HG02642 (cell line): ENCODE results near the gene APOC3.
A peak's percentile ranks its signal among the peaks of the same experiment; 100 is the strongest.

ENCODE experiments used
- ATAC-seq: cut with Tn5 transposase; IDR thresholded peaks from one replicate; pipeline ENCODE4 v1.9.1; 2021; ENCODE audit warnings: mild to moderate bottlenecking; ENCODE audit not compliant: unreplicated experiment, poor library complexity

The APOC3 gene

DNA sequence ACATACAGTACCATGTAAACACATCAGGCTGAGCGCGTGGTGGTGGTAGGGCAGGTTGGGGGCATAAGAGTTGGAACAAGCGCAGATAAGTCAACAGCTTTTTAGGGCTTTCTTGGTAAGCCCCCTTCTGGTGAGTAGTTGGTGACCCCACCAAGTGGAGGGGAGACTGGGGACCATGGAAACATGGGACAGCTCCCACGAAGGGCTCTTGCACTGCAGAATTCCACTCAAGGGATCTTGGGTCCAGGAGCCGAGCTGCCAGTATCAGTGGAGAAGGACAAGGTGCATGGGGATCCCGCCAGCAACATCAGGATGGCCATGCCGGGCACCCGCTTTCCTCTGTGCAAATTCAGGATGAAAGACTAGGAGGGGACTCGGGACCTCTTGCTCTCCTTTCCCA lies 14.0 kb downstream of the APOC3 start:
- ATAC-seq: no peak

DNA sequence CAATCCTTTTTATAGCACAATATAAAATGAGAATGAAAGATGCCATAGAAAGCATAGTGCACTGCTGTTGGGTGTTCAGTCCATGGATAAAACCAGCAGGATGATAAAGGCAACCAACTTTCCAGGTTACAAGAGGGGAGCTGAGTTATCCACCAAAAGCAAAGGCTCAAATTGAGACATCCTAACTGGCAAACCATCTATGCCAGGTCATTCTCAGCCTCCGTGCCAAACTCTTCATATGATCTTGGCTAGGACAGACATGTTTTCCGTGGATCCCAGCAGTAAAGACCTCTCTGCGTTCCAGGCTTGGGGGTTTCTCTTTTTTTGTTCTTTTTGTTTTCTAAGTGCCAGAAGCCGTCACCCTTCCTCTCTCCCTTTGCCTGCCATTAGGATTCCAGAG lies 15.0 kb downstream of the APOC3 start:
- no peak for ATAC-seq

DNA sequence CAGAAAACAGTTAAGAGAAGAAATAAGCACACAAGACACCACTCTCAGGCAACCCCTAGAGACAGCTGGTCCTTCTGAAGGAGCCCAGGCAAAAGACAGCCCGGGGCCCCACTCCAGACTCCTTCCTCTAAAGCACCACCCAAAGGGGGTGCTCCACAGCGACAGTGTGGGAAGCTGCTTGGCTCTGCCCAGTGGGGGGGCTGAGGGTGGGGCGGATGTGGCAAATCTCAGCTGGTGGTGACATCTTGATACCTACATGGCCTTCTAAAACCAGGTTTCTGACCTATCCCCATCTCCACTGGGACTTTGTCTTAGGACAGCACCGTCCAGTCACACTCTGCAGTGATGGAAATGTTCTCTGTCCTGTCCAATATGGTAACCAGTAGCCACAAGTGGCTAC lies 17.9 kb downstream of the APOC3 start:
- ATAC-seq: no peak

DNA sequence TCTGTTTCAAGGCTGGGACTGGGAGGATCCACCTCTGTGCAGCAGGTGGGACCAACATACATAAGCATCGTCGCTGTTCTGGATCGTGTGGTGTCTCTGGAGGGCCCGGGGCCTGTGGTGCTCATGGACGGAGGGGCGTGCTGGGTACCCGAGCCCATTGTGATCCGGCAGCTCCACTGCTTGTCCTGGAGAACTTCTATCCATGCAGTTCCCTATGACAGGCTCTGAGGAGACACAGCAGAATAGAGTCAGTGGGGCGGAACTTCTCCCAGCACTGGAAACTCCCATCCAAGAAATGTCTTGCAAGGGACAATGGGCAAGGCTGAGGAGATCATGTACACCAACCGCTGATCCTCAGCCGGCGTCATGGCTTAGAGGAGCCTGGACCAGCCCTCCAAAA lies 19.4 kb downstream of the APOC3 start:
- no peak for ATAC-seq

DNA sequence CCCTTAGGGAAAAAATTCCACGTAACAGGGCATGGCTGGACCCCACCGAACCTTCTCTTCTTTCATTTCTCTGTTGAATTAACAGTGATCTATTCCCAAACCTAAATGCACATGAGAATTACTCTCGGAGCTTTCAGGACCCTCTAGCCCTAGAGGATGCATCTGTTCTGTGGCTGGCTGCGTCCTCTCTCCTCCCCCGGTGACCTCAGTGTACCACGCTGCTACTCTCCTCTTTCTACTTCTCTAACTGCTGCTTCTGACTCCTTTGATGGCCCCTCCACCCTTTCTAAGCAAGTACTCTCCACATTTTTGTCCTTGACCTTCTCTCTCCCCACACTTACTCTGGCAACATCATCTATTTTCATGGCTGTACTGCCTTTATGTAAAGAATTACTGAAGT lies 19.8 kb downstream of the APOC3 start:
- ATAC-seq: no peak

DNA sequence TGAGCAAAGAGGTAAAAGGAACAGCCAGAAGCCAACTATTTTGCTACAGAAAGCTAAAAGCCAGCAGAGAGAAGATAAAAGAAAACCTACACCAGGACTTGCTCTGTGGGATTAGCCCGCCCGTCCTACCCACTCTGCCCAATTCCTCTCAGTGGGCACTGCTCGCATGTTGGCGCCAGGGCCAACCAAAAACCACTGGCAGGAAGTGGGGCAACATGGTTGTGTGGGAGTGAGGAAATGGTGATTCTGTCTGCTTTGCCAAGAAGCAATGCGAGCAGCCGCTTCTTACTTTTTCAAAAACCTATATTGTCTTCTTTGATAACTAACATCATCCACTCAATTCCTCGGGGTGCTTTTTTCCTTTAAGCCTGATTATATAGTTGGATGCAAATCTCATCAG lies 21.9 kb downstream of the APOC3 start:
- ATAC-seq: no peak

DNA sequence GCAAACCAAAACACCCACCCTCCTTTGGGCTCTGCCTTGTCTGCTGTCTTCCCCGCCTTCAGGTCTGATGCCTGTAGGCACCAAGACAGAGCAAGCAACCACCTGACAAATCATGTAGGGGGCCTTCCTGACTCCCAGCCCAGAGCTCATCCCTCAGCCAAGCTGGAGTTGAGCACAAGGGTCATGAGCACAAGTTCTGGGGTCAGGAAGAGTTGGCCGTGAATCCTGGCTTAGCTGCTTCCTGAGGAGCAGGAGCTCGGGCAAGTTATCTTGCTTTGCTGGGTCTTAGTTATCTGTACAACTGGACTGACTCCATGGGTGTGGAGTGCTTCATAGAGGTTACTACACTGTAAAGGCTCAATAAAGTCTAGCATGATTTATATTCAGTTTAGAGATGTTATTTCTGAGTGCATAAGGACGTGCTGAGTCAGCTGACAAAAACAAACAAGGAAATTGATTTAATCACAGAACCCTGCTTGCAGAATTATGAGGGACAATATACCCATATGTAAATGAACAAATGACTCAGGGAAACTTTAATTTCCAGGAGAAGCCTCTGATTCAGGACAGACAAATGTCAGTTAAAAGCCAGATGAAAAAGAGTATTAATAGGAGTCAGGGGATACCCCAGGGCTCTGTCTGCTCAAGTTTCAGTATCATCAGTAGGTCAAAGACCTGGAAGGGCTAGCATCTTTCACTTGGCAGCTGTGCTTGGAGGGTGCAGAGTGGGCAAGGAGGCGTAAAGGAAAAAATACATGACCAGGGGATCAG lies 22.7 kb downstream of the APOC3 start:
- ATAC-seq: no peak

DNA sequence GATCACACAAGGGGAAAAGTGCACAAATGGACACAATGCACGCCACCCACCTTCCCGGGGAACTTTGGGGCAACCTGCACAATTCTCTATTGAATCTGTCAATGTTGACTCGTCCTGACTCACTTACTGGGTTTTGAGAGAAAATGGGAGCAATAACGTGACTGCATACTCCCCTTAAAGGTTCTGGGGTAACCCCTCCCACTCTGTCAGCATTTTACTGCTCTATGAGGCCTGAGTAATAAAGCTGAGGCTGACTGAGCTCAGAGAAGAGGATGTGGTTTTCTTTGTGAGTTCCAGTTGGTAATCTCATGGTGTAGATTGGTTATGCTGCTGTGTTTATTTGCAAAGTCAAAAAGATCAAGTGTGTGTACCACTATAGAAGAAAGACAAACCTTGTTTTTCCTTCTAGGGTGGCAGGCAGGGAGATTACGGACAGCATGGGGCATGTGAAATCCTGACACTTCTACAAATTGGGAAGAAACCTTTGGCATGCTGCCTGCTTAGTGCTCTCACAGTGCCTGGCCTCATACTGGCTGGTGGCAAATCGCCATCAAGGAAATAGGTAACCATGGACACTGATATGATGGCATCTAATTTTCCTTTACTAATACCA lies 23.9 kb downstream of the APOC3 start:
- ATAC-seq: peak; percentile 93

DNA sequence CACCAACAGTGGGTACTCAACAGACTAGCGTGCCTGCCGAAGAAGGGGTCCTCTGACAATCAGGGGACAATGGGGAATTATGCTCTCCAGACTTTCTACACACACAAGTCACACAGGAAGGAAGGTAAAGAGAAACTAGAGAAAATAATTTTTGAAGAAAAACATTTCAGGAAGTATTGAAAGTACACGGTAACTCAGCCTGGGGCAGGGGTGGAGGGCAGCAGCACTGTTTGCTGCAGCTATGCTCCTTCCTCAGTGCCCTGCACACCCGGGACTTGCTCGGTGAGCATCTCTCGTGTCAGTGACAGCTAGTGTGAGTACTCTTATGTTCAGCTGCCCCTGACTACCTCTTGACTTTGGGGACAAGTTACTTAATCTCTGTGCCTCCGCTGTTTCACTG lies 25.7 kb downstream of the APOC3 start:
- no peak for ATAC-seq

DNA sequence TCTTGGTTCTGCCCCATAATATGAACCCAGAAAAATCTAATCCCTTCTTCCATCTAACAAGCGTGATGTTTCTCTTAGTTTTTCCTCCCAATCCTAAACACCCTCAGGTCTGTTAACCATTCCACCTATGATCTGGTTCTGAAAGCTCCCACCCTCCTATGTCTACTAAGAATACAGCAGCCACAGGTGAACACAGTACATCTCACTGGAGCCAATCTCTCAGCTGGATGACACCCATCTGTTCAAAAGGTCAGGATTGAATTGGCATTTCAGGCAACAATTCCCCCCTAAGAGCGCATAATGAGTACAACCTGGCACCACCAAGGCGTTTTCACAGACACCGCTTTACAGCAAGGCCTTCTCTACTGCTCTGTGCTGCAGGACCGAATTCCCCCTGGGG lies 26.7 kb downstream of the APOC3 start:
- ATAC-seq: no peak

DNA sequence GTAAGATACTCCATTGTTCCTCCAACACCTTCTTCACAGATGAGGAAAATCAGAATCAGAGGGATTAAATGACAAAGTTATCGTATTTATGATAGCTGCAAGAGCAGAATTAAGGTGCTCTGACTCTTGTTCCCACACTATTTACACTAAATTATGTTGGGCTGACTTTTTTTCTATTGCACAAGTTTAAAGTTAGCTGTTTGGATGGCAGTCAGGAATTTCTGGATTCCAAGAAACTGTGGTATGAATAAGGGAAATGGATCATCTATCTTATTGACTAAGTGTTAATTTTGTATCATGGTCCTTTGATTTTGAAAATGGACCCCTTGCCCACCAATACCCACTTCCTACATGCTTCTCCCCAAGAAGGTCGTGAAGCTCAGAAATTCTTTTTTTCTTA lies 27.6 kb downstream of the APOC3 start:
- ATAC-seq: no peak

DNA sequence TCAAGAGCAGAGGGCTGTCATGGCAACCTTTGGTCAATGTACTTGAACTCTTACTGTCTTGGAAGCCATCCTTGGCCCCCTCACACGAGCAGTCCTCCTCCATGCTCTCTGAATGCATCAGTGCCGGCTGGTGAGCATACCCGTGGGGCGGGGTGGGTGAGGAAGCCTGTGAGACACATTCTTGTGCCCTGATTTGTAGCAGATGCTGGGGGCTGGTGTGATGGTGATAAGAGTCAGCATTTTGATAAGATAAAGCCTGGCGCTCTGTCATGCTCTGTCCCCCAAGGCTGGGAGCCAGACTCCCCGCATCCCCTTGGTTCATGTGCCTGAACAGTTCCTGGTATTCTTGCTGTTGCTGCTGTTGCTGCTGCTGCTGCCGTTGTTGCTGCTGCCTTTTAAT lies 28.2 kb downstream of the APOC3 start:
- no peak for ATAC-seq

DNA sequence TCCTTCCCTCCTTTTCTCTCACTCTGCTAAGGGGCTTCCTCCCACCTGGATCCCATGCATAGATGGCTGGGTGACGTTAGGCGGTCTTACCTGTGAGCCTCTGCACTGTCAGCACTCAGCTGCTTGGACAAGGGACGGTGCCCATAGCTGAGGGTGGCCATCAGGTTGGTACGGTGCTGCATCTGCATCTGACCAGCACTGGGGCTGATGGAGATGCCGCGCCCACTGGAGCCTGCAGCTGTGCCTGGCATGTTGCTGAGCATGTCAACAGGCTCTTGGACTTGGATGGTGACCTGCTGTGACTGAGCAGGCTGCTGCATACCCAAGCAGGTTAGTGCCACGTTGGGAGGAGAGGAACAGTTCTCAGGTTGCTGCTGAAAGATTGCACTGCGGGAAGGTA lies 29.5 kb downstream of the APOC3 start:
- ATAC-seq: no peak

DNA sequence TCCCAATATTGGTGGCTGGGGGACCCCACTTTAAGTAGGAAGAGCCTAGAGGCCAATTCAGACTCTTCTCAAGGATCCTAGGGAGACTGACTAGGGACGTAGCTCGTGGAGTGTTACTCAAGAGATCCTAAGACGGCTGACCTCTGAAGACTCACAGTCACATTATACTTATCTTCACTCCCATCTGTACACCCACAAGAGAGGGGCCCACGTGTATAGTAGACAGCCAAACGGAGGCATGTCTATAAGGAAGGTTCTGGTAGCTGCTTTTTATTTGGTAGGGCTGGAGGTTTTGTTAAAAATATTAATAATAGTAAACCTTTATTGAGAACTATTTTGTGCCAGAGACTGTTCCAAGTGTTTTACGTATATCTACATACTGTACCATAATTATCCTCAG lies 30.6 kb downstream of the APOC3 start:
- ATAC-seq: no peak

DNA sequence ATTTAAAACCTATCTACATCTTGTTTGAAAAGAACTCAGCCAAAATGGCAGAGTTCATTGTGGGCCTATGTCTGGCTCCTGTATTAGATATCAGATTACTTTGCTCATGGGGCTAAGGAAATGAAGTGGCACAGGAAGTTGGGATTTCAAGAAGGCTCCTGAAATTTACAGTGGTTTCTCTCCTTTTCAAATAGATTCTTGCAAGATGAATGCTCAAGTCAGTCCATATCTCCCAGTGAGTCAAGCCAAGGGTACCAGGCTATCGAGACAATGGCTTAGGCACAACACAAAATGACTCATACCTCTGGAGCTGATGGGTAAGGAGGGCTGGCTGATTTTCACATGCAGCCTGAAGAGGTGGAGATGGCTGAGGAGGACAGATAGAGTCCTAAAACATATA lies 31.8 kb downstream of the APOC3 start:
- no peak for ATAC-seq

DNA sequence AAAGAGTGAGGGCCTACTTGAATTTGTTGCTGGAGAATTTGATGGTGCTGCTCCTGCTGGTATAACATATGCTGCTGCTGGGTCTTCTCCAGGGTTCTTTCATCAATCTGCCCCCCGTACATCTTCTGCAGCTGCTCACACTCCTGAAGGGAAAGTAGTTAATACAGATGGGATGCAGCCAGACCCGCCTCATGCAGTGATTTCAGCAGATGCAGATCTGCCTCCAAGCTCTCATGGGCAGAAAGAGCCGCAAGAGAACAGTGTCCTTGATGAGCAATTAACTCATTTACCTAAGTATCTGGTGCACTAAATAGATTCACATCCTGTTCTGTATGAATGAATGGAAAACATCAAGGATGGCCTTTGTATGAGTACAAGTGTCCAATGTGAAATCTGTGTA lies 32.5 kb downstream of the APOC3 start:
- no peak for ATAC-seq

DNA sequence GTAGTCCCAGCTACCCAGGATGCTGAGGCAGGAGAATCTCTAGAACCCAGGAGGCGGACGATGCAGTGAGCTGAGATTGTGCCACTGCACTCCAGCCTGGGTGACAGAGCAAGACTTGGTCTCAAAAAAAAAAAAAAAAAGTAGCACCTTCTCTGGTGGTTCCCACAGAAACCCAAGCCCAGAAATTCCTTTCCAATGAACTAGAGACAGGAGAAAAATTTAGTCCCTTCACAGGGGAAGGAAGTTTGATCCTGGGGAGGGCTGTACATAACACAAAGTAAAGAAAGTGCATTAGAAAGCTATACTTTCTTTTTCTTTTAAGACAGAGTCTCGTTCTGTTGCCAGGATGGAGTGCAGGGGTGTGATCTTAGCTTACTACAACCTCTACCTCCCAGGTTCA lies 33.2 kb downstream of the APOC3 start:
- ATAC-seq: no peak

DNA sequence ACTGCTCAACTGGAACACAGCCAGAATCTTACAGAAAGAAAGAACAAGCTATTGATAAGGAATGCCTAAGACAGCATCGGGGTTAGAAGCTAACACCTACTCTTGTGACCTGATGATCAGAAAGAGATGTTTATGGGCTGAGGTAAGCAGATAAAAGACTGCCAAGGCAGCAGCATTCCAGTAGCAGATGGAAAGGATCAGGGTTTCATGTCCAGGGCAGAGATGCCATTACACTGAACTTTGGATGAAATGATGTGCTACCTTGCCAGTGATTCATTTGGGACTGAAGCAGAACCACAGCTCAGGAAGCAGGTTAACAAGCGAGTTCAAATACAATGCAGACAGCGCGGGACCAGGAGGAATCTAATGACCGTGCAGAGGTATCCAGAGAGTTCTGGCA lies 34.8 kb downstream of the APOC3 start:
- ATAC-seq: no peak

DNA sequence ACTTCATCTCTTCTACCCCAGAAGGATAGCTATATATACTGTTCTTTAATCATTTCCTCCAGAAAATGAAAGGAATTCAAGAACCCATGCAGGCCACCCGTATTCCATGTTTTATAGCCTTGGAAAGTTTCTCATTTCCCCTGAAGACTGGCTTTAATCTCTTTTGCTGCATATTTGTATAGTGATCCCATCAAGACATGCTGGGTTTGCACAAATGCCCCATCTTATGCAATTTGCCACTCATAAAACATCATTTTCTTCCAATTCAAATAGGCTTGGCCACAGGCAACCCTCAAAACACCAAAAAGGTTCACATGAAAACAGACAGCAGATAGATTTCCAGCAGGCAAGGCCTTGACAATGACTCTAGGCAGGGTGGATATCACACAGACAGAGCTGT lies 36.0 kb downstream of the APOC3 start:
- ATAC-seq: no peak

DNA sequence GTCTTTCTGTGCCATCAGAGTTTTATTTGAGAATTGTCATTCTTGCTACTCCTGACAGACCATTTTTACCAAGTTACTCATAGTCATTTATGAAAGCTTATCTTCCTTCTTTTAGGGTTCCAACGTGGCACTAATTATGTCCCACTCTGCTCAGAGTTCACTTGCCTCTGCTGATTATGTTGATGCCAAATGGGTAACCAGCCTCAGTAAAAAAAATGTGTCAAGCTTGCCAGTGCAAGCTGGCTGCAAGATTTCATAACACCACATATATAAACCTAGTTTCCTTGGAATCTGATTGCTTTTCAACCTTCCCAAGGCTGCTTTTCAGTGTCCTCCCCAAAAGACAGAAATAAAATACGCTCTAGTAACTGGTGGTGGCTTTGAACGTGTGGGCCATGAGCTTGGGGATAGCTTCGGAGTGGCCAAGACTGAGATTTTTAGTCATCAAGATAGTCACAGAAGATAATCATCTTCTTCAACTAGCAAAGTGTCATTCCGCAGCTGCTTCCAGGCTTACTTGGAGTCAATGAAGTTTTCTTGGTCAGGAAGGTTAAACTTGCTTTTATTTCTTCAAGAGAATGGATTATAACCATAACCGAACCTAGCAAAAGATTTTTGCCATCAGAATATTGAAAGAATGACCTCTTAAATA lies 37.2 kb downstream of the APOC3 start:
- ATAC-seq: no peak

DNA sequence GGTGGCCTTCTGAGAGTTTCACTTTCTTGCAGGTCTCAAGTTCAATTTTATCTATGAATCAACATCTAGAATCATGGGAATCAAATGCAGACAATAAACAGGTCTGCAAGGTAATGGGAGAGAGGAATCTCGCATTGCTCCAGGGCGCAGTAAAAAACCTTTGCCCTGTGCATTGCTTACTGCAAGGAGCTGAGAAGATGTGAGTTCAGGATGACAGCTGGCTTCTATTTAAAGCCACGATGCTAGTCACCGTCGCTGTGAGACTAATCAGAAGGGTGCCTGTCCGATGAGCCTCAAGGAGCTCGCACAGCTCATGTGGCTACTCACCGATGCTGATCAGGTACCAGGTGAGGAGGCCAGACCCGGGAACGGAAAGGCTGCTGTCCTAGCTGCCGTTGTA lies 37.9 kb downstream of the APOC3 start:
- no peak for ATAC-seq

DNA sequence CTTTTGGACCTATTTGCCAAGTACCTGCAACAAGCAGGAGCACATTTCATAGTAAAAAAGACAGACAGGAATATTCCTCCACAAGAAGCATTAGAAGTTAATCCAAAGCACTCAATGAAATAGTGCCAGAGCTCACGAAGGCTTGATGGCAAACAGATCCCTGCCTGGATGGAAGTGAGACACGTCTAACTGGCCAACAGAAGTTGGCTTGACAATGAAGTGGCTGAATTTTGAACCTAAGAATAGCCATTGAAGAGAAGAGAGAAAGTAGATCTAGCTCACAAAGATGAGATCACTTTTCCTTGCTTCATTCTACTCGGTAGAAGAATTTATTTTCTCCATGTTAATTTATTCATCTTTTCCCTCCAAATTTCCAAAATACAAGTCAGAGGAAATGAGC lies 38.4 kb downstream of the APOC3 start:
- no peak for ATAC-seq
